ENCODE results near the gene LHCGR.

DNA sequence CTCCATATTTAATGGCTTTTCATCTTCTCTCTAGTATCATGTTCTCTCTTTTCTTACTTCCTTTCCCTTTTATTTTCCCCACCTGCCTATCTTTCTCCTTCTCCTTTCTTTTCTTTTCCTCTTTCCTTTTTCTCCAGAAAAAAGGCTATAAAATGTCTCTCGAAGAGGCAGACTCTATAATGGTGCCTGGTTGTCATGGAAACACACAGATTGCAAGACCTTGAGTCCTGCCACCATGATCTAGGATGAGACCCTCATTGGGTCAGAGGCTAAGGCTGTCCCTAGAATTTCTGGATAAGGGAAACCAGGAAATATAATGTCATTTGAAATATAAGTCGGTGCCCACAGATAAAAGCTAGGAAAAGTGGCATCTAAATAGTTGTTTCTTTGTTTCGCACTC lies 36.5 kb upstream of the LHCGR start:
- TF ChIP-seq, protein P1, sequence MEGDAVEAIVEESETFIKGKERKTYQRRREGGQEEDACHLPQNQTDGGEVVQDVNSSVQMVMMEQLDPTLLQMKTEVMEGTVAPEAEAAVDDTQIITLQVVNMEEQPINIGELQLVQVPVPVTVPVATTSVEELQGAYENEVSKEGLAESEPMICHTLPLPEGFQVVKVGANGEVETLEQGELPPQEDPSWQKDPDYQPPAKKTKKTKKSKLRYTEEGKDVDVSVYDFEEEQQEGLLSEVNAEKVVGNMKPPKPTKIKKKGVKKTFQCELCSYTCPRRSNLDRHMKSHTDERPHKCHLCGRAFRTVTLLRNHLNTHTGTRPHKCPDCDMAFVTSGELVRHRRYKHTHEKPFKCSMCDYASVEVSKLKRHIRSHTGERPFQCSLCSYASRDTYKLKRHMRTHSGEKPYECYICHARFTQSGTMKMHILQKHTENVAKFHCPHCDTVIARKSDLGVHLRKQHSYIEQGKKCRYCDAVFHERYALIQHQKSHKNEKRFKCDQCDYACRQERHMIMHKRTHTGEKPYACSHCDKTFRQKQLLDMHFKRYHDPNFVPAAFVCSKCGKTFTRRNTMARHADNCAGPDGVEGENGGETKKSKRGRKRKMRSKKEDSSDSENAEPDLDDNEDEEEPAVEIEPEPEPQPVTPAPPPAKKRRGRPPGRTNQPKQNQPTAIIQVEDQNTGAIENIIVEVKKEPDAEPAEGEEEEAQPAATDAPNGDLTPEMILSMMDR (IDR thresholded peaks at IDR 0.05; ENCODE audit: low read depth, low read length), result no peak
- no peak for TF ChIP-seq MYC (IDR thresholded peaks at IDR 0.05; ENCODE audit: low read depth, low read length)

Data from NB4 (cell line).